Esophagus muscularis mucosa (tissue), 4 donors: ENCODE measurements around the gene CFAP92. TPM values are rescaled to one million over a fixed set of nuclear protein-coding genes. Genes with fewer than 3 reads are reported as not detected.

Source experiments
- DNase-seq: peaks from one replicate; pipeline ENCODE4 v3.0.0-alpha.2; 2017; ENCODE audit errors: extremely low spot score
- H3K27ac ChIP-seq, 4 donors: fragments of 200-600 bp; sonication (generic); replicated peaks in 1 of 4; 1 replicate in 3 of 4; 2 replicates in 1 of 4; pipeline ENCODE4 v1.5.1; 2016 to 2019; ENCODE audit warnings: mild to moderate bottlenecking in 1 of 4
- H3K27me3 ChIP-seq, 4 donors: fragments of 200-600 bp; sonication (generic); one replicate each; pipeline versions ENCODE4 v1.5.1 to v1.6.0; 2016 to 2019
- H3K36me3 ChIP-seq, 4 donors: fragments of 200-600 bp; sonication (generic); one replicate each; pipeline ENCODE4 v1.5.1; 2016 to 2019
- H3K4me1 ChIP-seq, 4 donors: fragments of 200-600 bp; sonication (generic); one replicate each; pipeline ENCODE4 v1.5.1; 2016 to 2019
- H3K4me3 ChIP-seq, 4 donors: fragments of 200-600 bp; sonication (generic); 1 replicate in 2 of 4; 2 replicates in 2 of 4; pipeline ENCODE4 v1.5.1; 2016 to 2019; ENCODE audit warnings: mild to moderate bottlenecking in 4 of 4, moderate library complexity in 1 of 4
- H3K9me3 ChIP-seq, 4 donors: fragments of 200-600 bp; sonication (generic); 1 replicate in 3 of 4; 2 replicates in 1 of 4; pipeline ENCODE4 v1.5.1; 2016 to 2019
- EP300 ChIP-seq: sonication (generic); formaldehyde crosslinking; IDR thresholded peaks from one replicate; pipeline ENCODE4 v1.6.1; 2017; ENCODE audit warnings: antibody characterized with exemption
- POLR2A ChIP-seq: fragments of 450-650 bp; IDR thresholded peaks from one replicate; pipeline ENCODE4 v1.6.1; 2017; ENCODE audit warnings: antibody characterized with exemption, moderate library complexity, mild to moderate bottlenecking, low read depth
- POLR2AphosphoS5 ChIP-seq, 2 donors: sonication (generic); formaldehyde crosslinking; IDR thresholded peaks; one replicate each; pipeline ENCODE4 v1.6.1; 2017; ENCODE audit warnings: antibody characterized with exemption in 2 of 2
- WGBS: methylation state at CpG from one replicate; pipeline ENCODE4 v1.1.5; 2018; 5-methylcytosine and 5-hydroxymethylcytosine counted together
- intact Hi-C: fragments of 100-400 bp; cut with DNase I; formaldehyde crosslinking; loops from one replicate; pipeline ENCODE4 v1.15.1; 2023
- total RNA-seq, 4 donors: library from RNA; depleted of rRNA; stranded (reverse); fragments of >200 nt; gene quantifications; one replicate each; pipeline versions ENCODE4 v1.1.0 to v1.2.1, GENCODE V29; 2016
- TF ChIP-seq, protein P1 (sequence below), 3 experiments: fragments of 200-600 bp in 2 of 3; fragments of 450-650 bp in 1 of 3; sonication (generic) in 2 of 3; IDR thresholded peaks; one replicate each; pipeline ENCODE4 v1.5.1; 2017 to 2019; ENCODE audit warnings: antibody characterized with exemption in 3 of 3, mild to moderate bottlenecking in 2 of 3, moderate library complexity in 1 of 3

Gene CFAP92
- total RNA-seq, 4 donors from 2014 or later, result 0.19 to 1.2 (median 0.47) TPM

DNA sequence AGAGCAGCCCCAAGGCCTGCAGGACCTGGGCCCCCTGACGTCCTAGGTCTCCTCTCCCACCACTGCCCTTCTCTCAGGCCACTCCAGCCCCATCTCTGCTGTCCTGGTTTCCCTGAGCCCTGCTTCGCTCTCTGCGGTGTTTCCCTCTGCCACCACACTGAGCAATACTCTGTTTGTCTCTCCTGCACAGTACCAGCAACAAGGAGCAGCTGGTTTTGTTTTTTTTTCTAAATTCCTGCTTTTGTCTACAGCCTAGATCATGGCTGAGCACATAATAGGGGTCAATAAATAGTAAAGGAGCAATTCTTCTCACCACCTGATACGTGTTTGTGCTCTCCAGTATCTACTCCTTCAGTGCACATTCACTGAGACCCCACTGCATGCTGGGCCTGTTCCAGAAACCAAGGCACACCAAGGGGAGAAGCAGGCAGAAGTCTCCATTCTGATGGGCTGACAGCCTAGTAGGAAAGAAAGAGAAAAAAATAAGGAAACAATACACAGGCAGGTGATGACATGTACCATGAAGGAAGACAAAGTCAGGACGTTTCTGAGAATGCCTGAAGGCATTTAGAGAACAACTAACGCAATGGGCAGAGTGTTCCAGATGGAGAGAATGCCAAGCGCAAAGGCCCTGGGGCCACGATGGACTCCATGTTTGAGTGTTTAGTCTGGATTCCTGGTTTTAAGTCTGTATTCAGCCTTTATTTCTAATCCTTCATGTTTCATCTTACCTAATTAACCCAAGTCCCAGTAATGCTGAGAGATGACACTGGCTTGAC, 120.4 kb downstream of the CFAP92 start:
- peaks cover 8 to 10% (median 9%) of the 10 kb centered on the region in 4 donors for H3K4me1 ChIP-seq
- H3K27me3 ChIP-seq, result no peaks in the 10 kb centered on the region
- intact Hi-C loops, result no loop called here
- TF ChIP-seq POLR2A, result no peak
- TF ChIP-seq EP300, result no peak
- TF ChIP-seq POLR2AphosphoS5 (IDR thresholded peaks at IDR 0.05), result no peak
- TF ChIP-seq, protein P1, sequence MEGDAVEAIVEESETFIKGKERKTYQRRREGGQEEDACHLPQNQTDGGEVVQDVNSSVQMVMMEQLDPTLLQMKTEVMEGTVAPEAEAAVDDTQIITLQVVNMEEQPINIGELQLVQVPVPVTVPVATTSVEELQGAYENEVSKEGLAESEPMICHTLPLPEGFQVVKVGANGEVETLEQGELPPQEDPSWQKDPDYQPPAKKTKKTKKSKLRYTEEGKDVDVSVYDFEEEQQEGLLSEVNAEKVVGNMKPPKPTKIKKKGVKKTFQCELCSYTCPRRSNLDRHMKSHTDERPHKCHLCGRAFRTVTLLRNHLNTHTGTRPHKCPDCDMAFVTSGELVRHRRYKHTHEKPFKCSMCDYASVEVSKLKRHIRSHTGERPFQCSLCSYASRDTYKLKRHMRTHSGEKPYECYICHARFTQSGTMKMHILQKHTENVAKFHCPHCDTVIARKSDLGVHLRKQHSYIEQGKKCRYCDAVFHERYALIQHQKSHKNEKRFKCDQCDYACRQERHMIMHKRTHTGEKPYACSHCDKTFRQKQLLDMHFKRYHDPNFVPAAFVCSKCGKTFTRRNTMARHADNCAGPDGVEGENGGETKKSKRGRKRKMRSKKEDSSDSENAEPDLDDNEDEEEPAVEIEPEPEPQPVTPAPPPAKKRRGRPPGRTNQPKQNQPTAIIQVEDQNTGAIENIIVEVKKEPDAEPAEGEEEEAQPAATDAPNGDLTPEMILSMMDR (IDR thresholded peaks at IDR 0.05), result no peak
- no peaks in the 10 kb centered on the region for H3K9me3 ChIP-seq
- DNase-seq, result no peak
- no peaks in the 10 kb centered on the region for H3K36me3 ChIP-seq
- H3K27ac ChIP-seq, result no peak overlapping the region
- no peak overlapping the region for H3K4me3 ChIP-seq
- WGBS, result 82% methylated on average over 8 of the region's 8 CpGs

DNA sequence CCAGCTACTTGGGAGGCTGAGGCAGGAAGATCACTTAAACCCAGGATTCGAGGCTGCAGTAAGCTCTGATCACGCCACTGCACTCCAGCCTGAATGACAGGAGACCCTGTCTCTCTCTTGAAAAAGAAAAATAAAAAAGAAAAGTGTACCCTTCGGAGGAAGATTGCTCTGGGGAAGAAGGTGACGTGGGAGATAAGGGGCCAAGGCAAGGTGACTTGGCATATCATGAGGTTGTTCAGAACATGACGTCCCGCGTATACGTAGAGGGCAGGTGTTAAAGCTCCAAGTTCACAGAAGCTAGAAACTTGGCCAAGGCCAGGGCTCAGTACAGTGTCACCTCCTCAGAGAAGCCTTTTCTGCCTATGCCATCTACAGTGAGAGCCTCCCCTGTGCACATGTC, 121.1 kb downstream of the CFAP92 start:
- Histone ChIP-seq H3K27ac (no peak overlapping the region), H3K36me3 (no peaks in the 10 kb centered on the region), H3K4me3 (no peak overlapping the region), H3K27me3 (no peaks in the 10 kb centered on the region), H3K4me1 (peaks cover 1 to 3% (median 2%) of the 10 kb centered on the region in 4 donors), H3K9me3 (no peaks in the 10 kb centered on the region)
- TF ChIP-seq POLR2A (no peak), POLR2AphosphoS5 (IDR thresholded peaks at IDR 0.05) (no peak), EP300 (no peak)
- TF ChIP-seq, protein P1 (IDR thresholded peaks at IDR 0.05), result no peak
- intact Hi-C loops, result no loop called here
- no peak for DNase-seq
- 86% methylated on average over 8 of the region's 8 CpGs for WGBS

DNA sequence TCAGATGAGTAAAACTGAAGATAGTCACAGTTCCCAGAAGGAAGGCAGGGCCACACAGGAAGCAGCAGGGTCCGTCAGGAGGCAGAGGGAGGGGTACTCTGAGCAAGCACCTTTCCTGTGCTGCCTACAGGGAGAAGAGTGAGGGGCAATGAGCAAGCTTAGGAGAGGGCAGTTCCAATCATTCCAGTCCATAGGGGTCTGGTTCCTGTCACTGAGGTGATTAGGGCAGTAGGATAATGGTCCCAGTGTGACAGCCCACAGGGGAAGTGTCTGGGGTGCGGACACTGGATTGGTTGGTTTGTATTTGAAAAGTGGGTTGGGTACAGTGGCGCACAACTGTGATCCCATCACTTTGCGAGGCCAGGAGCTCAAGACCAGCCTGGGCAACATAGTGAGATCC, 121.6 kb downstream of the CFAP92 start:
- intact Hi-C loops, result no loop called here
- Histone ChIP-seq H3K9me3 (no peaks in the 10 kb centered on the region), H3K4me3 (no peak overlapping the region), H3K27me3 (no peaks in the 10 kb centered on the region), H3K36me3 (no peaks in the 10 kb centered on the region), H3K4me1 (no peaks in the 10 kb centered on the region), H3K27ac (no peak overlapping the region)
- no peak for DNase-seq
- TF ChIP-seq EP300, result no peak
- TF ChIP-seq, protein P1 (IDR thresholded peaks at IDR 0.05), result no peak
- TF ChIP-seq POLR2A, result no peak
- TF ChIP-seq POLR2AphosphoS5 (IDR thresholded peaks at IDR 0.05), result no peak
- 83% methylated on average over 4 of the region's 4 CpGs for WGBS

DNA sequence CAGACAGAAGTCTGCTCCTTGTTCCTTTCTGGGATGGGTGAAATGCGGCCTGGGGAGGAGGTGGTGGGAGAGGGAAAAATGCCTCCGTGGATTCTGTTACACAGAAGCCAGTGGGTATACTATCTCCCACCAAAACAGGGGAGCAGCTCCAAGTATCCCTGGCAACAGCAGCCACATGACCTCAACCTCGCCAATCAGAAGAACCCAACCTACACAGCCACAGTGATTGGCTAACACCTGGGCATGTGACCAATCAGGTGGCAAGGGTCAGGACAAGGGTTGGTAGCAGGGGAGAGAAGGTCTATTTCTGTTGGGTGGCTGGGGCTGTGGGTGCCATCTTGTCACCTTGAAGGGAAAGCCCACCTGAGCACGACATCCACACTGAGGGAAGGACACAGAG, 123.5 kb downstream of the CFAP92 start:
- Histone ChIP-seq H3K27me3 (no peaks in the 10 kb centered on the region), H3K9me3 (no peaks in the 10 kb centered on the region), H3K36me3 (no peaks in the 10 kb centered on the region), H3K4me1 (peaks cover 0 to 2% (median 0%) of the 10 kb centered on the region in 4 donors), H3K4me3 (no peak overlapping the region), H3K27ac (no peak overlapping the region)
- 96% methylated on average over 3 of the region's 4 CpGs for WGBS
- DNase-seq, result no peak
- TF ChIP-seq EP300 (no peak), POLR2A (no peak), POLR2AphosphoS5 (IDR thresholded peaks at IDR 0.05) (no peak)
- TF ChIP-seq, protein P1 (IDR thresholded peaks at IDR 0.05), result no peak
- intact Hi-C loops, result no loop called here
